Thoracic aorta (tissue), 2 donors: ENCODE results near the gene NRXN3. TPM values are rescaled to one million over a fixed set of nuclear protein-coding genes. Genes with fewer than 3 reads are reported as not detected.

ENCODE experiments used
- ATAC-seq: fragments of 150-250 bp; one replicate; pipeline ENCODE4 v1.8.0; 2017; ENCODE audit warnings: low read depth; ENCODE audit not compliant: insufficient number of reproducible peaks, low FRiP score
- DNase-seq: peaks from one replicate; pipeline ENCODE4 v3.0.0-alpha.2; 2020; ENCODE audit warnings: low spot score
- H3K27ac ChIP-seq, 2 donors: fragments of 200-600 bp; sonication (generic); 1 replicate in 1 of 2; 2 replicates in 1 of 2; pipeline ENCODE4 v1.5.1; 2016; ENCODE audit warnings: mild to moderate bottlenecking in 2 of 2, moderate library complexity in 2 of 2
- H3K27me3 ChIP-seq: fragments of 200-600 bp; sonication (generic); replicated peaks from 2 replicates; pipeline ENCODE4 v1.6.0; 2016; ENCODE audit warnings: mild to moderate bottlenecking; ENCODE audit not compliant: insufficient read depth
- H3K36me3 ChIP-seq: fragments of 200-600 bp; sonication (generic); one replicate; pipeline ENCODE4 v1.5.1; 2016
- H3K4me1 ChIP-seq, 2 donors: fragments of 200-600 bp; sonication (generic); 1 replicate in 1 of 2; 2 replicates in 1 of 2; pipeline versions ENCODE4 v1.5.1 to v1.6.0; 2016; ENCODE audit warnings: low read depth in 2 of 2, mild to moderate bottlenecking in 1 of 2; ENCODE audit not compliant: control insufficient read depth in 1 of 2
- H3K4me3 ChIP-seq: fragments of 200-600 bp; sonication (generic); 2 replicates; pipeline ENCODE4 v1.5.1; 2016; ENCODE audit warnings: mild to moderate bottlenecking
- H3K9me3 ChIP-seq: fragments of 200-600 bp; sonication (generic); 2 replicates; pipeline ENCODE4 v1.5.1; 2016
- total RNA-seq, 2 donors: library from RNA; depleted of rRNA; stranded (reverse); fragments of >200 nt; gene quantifications; one replicate each; pipeline versions ENCODE4 v1.1.0 to v1.2.3, GENCODE V29; 2016
- TF ChIP-seq, protein P1 (sequence below): fragments of 200-600 bp; sonication (generic); IDR thresholded peaks from one replicate; pipeline ENCODE4 v1.5.1; 2019; ENCODE audit warnings: antibody characterized with exemption

The NRXN3 gene
- total RNA-seq, 2 donors from 2014 or later, result 5.6 to 33.3 TPM

DNA sequence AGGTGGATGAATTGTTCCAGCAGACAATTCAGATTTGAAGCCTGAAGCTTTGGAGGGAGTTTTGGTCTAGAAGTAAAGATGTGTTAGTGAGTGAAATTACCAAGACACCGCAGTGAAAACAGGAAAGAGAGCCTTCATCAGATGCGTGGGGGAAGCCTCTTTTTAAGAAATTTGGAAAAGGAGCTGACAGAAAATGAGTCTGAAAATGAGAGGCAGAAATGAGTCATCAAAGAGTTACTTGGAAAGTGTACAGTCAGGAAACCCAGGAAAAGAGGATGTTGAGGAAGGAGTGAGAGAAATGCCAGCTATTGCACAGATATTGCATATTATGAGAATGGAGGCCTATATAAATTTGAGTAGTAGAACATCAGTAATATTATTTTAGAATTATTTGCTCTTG is 520.7 kb downstream of the NRXN3 start:
- ATAC-seq (no peak), DNase-seq (no peak)
- Histone ChIP-seq H3K27me3 (no peaks in the 10 kb centered on the region), H3K27ac (no peak overlapping the region), H3K36me3 (no peaks in the 10 kb centered on the region), H3K4me3 (no peak overlapping the region), H3K4me1 (no peaks in the 10 kb centered on the region), H3K9me3 (no peaks in the 10 kb centered on the region)
- TF ChIP-seq, protein P1, sequence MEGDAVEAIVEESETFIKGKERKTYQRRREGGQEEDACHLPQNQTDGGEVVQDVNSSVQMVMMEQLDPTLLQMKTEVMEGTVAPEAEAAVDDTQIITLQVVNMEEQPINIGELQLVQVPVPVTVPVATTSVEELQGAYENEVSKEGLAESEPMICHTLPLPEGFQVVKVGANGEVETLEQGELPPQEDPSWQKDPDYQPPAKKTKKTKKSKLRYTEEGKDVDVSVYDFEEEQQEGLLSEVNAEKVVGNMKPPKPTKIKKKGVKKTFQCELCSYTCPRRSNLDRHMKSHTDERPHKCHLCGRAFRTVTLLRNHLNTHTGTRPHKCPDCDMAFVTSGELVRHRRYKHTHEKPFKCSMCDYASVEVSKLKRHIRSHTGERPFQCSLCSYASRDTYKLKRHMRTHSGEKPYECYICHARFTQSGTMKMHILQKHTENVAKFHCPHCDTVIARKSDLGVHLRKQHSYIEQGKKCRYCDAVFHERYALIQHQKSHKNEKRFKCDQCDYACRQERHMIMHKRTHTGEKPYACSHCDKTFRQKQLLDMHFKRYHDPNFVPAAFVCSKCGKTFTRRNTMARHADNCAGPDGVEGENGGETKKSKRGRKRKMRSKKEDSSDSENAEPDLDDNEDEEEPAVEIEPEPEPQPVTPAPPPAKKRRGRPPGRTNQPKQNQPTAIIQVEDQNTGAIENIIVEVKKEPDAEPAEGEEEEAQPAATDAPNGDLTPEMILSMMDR, result no peak

DNA sequence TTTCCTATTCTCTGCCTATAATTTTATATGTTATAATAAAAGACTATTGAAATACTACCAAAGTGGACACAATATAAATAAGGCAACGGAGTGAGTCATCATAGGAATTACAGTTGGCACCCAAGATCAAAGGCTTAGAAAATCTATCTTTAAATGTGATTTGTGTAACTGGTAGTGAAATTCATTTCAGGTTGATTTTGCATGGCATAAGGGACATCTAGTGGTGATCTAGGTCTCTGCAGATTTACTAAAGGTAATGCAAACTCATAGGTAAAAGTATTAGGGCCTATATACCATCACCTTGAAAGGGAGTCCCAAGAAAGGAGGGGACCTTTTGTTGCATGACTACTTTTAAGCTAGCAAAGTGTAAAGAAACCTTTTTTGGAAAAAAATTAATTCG is 527.2 kb downstream of the NRXN3 start:
- DNase-seq (no peak), ATAC-seq (no peak)
- H3K36me3 ChIP-seq, result no peaks in the 10 kb centered on the region
- no peak overlapping the region for H3K27ac ChIP-seq
- no peaks in the 10 kb centered on the region for H3K4me1 ChIP-seq
- TF ChIP-seq, protein P1, result no peak
- no peaks in the 10 kb centered on the region for H3K27me3 ChIP-seq
- no peaks in the 10 kb centered on the region for H3K9me3 ChIP-seq
- no peak overlapping the region for H3K4me3 ChIP-seq

DNA sequence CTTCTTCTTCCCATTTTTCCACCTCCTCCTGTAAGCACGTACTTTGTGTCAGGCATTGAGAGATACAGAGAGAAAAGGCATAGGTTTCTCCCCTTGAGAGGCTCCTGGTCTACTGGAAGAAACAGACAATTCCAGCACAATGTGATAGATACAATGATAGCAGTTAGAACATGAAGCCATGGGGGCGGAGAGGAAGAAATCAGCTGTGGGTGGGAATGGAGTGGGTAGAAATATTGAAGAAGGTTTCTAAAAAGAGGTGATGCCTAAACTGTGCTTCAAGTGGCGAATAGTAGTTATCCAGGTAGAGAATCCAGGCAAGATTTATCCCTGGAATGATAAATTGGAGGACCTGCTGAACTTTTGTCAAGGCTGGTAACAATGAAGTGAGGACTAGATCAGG is 528.8 kb downstream of the NRXN3 start:
- Histone ChIP-seq H3K4me1 (no peaks in the 10 kb centered on the region), H3K9me3 (no peaks in the 10 kb centered on the region), H3K4me3 (no peak overlapping the region), H3K36me3 (no peaks in the 10 kb centered on the region), H3K27ac (no peak overlapping the region), H3K27me3 (no peaks in the 10 kb centered on the region)
- no peak for ATAC-seq
- no peak for DNase-seq
- TF ChIP-seq, protein P1, result no peak

DNA sequence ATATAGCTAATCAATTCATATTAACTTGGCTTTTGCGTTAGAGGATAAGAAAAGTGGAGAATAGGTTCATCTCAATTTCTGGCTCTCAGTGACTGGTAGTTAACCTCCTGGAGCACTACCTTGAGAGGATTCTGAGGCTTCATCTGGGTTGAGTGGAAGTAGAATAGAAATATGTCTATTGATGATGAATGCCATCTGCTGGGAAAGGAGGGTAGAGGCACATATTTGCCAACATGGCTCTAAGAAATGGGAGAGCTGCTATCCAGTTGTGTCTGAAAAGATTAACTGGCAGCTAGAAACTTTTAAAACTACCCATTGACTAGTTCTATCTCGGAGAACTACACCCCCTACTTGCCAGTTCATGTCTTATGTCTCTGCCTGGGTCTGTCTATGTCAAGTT is 530.1 kb downstream of the NRXN3 start:
- no peaks in the 10 kb centered on the region for H3K9me3 ChIP-seq
- H3K27ac ChIP-seq, result no peak overlapping the region
- DNase-seq (no peak), ATAC-seq (no peak)
- no peaks in the 10 kb centered on the region for H3K36me3 ChIP-seq
- TF ChIP-seq, protein P1, result no peak
- no peaks in the 10 kb centered on the region for H3K4me1 ChIP-seq
- no peaks in the 10 kb centered on the region for H3K27me3 ChIP-seq
- H3K4me3 ChIP-seq, result no peak overlapping the region

DNA sequence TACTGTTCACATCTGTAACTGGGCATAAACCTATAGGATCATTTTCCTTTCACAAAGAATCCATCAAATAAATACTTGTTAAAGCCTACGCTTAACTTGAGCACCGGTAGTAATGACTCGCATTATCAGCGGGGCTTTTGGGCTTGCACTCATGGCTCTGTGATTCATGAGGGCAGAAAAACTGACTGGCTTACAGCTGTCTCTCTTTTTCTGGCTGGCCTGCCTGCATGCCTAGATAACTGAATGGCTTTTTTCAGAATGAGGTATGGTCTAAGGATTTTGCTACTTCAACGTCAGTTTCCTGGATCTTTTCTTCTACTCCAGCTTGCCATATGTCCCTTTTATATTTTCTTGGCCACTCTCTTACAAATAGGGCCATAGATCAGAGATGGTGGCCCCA is 531.1 kb downstream of the NRXN3 start:
- no peaks in the 10 kb centered on the region for H3K36me3 ChIP-seq
- DNase-seq (no peak), ATAC-seq (no peak)
- H3K4me1 ChIP-seq, result no peaks in the 10 kb centered on the region
- H3K27me3 ChIP-seq, result no peaks in the 10 kb centered on the region
- H3K9me3 ChIP-seq, result no peaks in the 10 kb centered on the region
- TF ChIP-seq, protein P1, result no peak
- no peak overlapping the region for H3K4me3 ChIP-seq
- H3K27ac ChIP-seq, result no peak overlapping the region
